Brain microvascular endothelial cell (primary cell): Measurements from ENCODE around the gene GADD45GIP1.

Experiments
- DNase-seq: peaks from one replicate; pipeline ENCODE4 v3.0.0-alpha.2; 2020
- H3K27ac ChIP-seq: fragments of 250-450 bp; sonication (Bioruptor Pico); 2 replicates; pipeline ENCODE4 v1.5.1; 2020; ENCODE audit warnings: mild to moderate bottlenecking, moderate library complexity
- H3K27me3 ChIP-seq: fragments of 250-450 bp; sonication (Bioruptor Pico); replicated peaks from 2 replicates; pipeline ENCODE4 v1.5.1; 2020; ENCODE audit warnings: mild to moderate bottlenecking
- H3K36me3 ChIP-seq: fragments of 250-450 bp; sonication (Bioruptor Pico); replicated peaks from 2 replicates; pipeline ENCODE4 v1.5.1; 2020; ENCODE audit warnings: mild to moderate bottlenecking
- H3K4me3 ChIP-seq: 2 replicates; pipeline ENCODE4 v1.5.1; 2011; ENCODE audit warnings: low read depth, mild to moderate bottlenecking, control low read depth, low read length, moderate library complexity
- CTCF ChIP-seq: IDR thresholded peaks from 2 replicates; pipeline ENCODE4 v1.5.1; 2011; ENCODE audit warnings: low read depth, mild to moderate bottlenecking, moderate library complexity, low read length, control low read depth, inconsistent platforms; ENCODE audit errors: missing control alignments
- in situ Hi-C: cut with HindIII; loops from 2 replicates; pipeline ENCODE4 v1.10.0; 2017; ENCODE audit warnings: low sequenced_read_pairs, low pct_ligation_motif_present

The GADD45GIP1 gene

DNA sequence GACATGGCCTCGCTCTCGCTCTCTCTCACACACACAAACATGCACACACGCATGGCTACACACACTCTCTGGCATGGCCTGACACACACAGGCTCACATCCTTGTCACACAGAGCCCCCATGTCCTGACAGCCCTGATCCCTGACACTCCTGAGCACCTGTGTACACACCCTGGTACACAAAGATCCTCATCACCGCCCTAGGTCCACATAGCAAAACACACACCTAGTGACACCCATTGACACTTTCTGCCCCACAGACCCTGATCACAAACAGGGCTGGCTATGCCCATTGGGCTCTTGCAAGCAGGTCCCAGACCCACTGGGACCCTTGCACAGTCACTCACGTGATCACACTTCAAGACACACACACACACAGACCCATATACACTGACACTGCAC, 34.3 kb upstream of the GADD45GIP1 start:
- TF ChIP-seq CTCF: no peak
- Histone ChIP-seq H3K27me3 (no peaks in the 10 kb centered on the region), H3K36me3 (no peaks in the 10 kb centered on the region)

DNA sequence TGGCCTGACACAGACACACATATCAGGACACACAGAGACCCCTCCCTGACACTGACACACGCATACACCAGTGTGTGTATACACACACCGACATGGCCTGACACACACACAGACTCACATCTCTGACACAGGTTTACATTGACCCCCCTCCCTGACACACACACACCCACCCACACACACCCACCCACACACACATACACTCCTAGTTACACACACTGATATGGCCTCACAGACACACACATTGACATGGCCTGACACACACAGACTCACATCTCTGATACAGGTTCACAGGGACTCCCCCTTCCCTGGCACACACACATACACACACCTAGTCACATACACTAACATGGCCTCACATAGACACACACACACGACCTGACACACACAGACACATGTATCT, 33.8 kb upstream of the GADD45GIP1 start:
- no peak for TF ChIP-seq CTCF
- DNase-seq: no peak
- no peak overlapping the region for H3K4me3 ChIP-seq
- H3K27me3 ChIP-seq: no peaks in the 10 kb centered on the region
- in situ Hi-C loops: no loop called here
- no peaks in the 10 kb centered on the region for H3K36me3 ChIP-seq
- no peak overlapping the region for H3K27ac ChIP-seq

More for the DNA sequence above, 34.3 kb upstream of the GADD45GIP1 start:
- Histone ChIP-seq H3K27ac (no peak overlapping the region), H3K4me3 (no peak overlapping the region)
- DNase-seq: no peak
- in situ Hi-C loops: no loop called here

DNA sequence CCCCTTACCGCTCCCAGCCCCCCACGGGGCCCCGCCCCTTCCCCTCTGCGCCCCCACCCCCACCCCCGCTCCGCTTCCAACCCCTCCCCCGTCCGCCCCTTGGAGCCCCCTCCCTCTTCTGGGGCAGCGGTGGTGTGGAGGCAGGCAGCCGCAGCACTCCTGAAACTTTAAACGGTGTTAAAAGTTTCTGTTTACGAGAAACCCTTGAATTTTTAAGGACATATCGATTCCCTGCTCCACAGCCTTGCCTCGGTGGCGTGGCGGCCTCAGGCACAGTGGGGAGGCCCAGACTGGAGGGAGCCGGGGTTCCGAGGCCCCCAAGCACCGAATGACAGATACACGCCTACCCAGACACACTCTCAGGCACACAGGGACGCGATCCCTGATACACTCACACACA, 33.4 kb upstream of the GADD45GIP1 start:
- H3K27ac ChIP-seq: no peak overlapping the region
- H3K27me3 ChIP-seq: no peaks in the 10 kb centered on the region
- no peaks in the 10 kb centered on the region for H3K36me3 ChIP-seq
- in situ Hi-C loops: no loop called here
- no peak for DNase-seq
- no peak overlapping the region for H3K4me3 ChIP-seq
- TF ChIP-seq CTCF: no peak

DNA sequence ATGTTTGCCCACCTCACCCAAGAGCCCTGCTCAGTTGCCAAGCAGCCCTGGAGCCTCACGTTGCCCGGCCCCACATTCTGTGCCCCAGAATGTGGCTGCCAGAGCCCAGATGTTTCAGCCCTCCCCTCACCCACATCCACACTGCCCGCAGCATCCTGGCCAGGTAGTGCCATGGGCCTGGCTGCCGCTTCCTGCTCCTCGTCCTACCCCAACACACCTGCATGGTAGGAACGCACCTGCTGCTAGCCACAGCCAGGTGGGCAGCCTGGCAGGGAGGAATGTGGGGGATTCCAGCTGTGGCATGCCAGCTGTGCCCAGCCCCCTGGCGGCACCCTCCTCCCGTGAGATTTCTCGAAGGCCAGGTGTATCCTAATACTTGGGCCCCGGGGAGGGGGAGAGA, 30.8 kb upstream of the GADD45GIP1 start:
- in situ Hi-C loops: no loop called here
- TF ChIP-seq CTCF: no peak
- H3K27ac ChIP-seq: no peak overlapping the region
- H3K36me3 ChIP-seq: no peaks in the 10 kb centered on the region
- H3K27me3 ChIP-seq: no peaks in the 10 kb centered on the region
- no peak for DNase-seq
- H3K4me3 ChIP-seq: no peak overlapping the region

DNA sequence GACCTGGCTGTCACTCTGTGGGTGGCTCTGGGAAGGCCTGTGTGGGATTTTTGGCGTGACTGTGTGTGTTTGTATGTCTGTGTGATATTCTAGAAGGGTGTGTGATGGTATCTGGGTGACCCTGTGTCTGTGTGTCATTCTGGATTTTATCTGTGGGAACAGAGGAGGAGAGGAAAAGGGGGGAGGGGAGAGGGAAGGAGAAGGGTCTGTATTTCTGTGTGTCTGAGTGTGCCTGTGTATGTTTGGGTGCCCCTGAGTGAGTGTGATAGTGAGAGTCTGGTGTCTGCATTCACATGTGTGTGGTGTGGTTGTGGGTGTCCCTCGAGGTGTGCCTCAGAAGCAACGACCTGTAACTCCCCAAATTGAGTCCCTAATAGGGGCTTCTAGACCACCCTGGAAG, 30.2 kb upstream of the GADD45GIP1 start:
- H3K27me3 ChIP-seq: no peaks in the 10 kb centered on the region
- H3K4me3 ChIP-seq: no peak overlapping the region
- in situ Hi-C loops: no loop called here
- no peak for DNase-seq
- no peak for TF ChIP-seq CTCF
- no peaks in the 10 kb centered on the region for H3K36me3 ChIP-seq
- no peak overlapping the region for H3K27ac ChIP-seq

DNA sequence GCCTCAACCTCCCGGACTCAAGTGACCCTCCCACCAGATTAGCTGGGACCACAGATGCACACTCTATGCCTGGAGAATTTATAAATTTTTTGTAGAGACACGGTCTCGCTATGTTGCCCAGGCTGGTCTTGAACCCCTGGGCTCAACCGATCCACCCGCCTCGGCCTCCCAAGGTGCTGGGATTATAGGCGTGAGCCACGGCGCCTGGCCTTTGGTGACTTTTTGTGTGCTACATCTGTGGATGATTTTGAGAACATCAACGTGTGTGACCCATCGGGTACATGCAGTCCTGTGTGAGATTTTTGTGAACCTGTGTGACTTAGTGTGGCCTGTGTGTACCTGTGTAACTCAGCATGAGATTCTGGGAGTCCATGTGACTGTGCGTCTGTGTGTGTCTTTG, 29.7 kb upstream of the GADD45GIP1 start:
- Histone ChIP-seq H3K27me3 (no peaks in the 10 kb centered on the region), H3K27ac (no peak overlapping the region), H3K4me3 (no peak overlapping the region), H3K36me3 (no peaks in the 10 kb centered on the region)
- no peak for DNase-seq
- in situ Hi-C loops: no loop called here
- TF ChIP-seq CTCF: no peak
